Measurements from ENCODE around the gene TSPO. TPM values are rescaled to one million over a fixed set of nuclear protein-coding genes. Genes with fewer than 3 reads are reported as not detected.

Gene TSPO
- total RNA-seq, 1 experiment from 2014 or later, result 308 TPM

- Mint-ChIP-seq H3K9me3 (ENCODE audit: unreplicated experiment) (no peaks in the 10 kb centered on the region), H3K4me3 (ENCODE audit: unreplicated experiment) (no peak overlapping the region), H3K36me3 (ENCODE audit: insufficient read depth, unreplicated experiment) (peaks cover 45% of the 10 kb centered on the region), H3K27ac (ENCODE audit: low read depth, unreplicated experiment) (peak overlapping the region; percentile 19), H3K27me3 (ENCODE audit: insufficient read depth, unreplicated experiment) (no peaks in the 10 kb centered on the region), H3K4me1 (ENCODE audit: insufficient read depth, unreplicated experiment) (peaks cover 28% of the 10 kb centered on the region)
- BruUV-seq (replicated peaks), result no TSS peak
- no peak for TF ChIP-seq CTCF (IDR thresholded peaks at IDR 0.05; ENCODE audit: unreplicated experiment)
- ChIA-PET CTCF (interaction anchor here (0.6 kb wide), 1 partner anchor 22 kb away, joined by 3 read pairs; no protein-coding TSS in a partner anchor), POLR2A (interaction anchor here (0.7 to 2.5 kb wide), 2 partner anchors 14 to 16 kb away, joined by 3 to 9 read pairs; partner anchors contain the start of gene MCAT)
- intact Hi-C loops (cut with micrococcal nuclease), result no loop called here
- no peak for DNase-seq (ENCODE audit: unreplicated experiment)
Measured at GRCh38 chr22:43128928-43129424, 22.4 kb upstream of the TSPO start.

- no peaks in the 10 kb centered on the region for H3K9me3 Mint-ChIP-seq (ENCODE audit: unreplicated experiment)
- BruUV-seq (replicated peaks), result no TSS peak
- DNase-seq (ENCODE audit: unreplicated experiment), result no peak
- H3K27me3 Mint-ChIP-seq (ENCODE audit: insufficient read depth, unreplicated experiment), result no peaks in the 10 kb centered on the region
- peaks cover 53% of the 10 kb centered on the region for H3K36me3 Mint-ChIP-seq (ENCODE audit: insufficient read depth, unreplicated experiment)
- peak overlapping the region; percentile 19 for H3K27ac Mint-ChIP-seq (ENCODE audit: low read depth, unreplicated experiment)
- POLR2A ChIA-PET, result interaction anchor here (0.6 to 0.7 kb wide), 3 partner anchors 16 to 602 kb away, joined by 3 read pairs; no protein-coding TSS in a partner anchor
- H3K4me1 Mint-ChIP-seq (ENCODE audit: insufficient read depth, unreplicated experiment), result peaks cover 28% of the 10 kb centered on the region
- H3K4me3 Mint-ChIP-seq (ENCODE audit: unreplicated experiment), result no peak overlapping the region
- no peak for TF ChIP-seq CTCF (IDR thresholded peaks at IDR 0.05; ENCODE audit: unreplicated experiment)
- intact Hi-C loops (cut with micrococcal nuclease), result no loop called here
- CTCF ChIA-PET, result interaction anchor here (0.6 to 0.7 kb wide), 2 partner anchors 151 to 339 kb away, joined by 3 read pairs; no protein-coding TSS in a partner anchor
Measured at GRCh38 chr22:43129426-43130425, 21.6 kb upstream of the TSPO start.

GRCh38 chr22:43131773-43132501 lies 19.4 kb upstream of the TSPO start:
- H3K36me3 Mint-ChIP-seq (ENCODE audit: insufficient read depth, unreplicated experiment), result peaks cover 70% of the 10 kb centered on the region
- peaks cover 20% of the 10 kb centered on the region for H3K4me1 Mint-ChIP-seq (ENCODE audit: insufficient read depth, unreplicated experiment)
- ChIA-PET POLR2A (no interaction called here), CTCF (no interaction called here)
- no peak overlapping the region for H3K27ac Mint-ChIP-seq (ENCODE audit: low read depth, unreplicated experiment)
- intact Hi-C loops (cut with micrococcal nuclease), result no loop called here
- DNase-seq (ENCODE audit: unreplicated experiment), result no peak
- no peak for TF ChIP-seq CTCF (IDR thresholded peaks at IDR 0.05; ENCODE audit: unreplicated experiment)
- H3K4me3 Mint-ChIP-seq (ENCODE audit: unreplicated experiment), result no peak overlapping the region
- BruUV-seq (replicated peaks), result no TSS peak
- H3K27me3 Mint-ChIP-seq (ENCODE audit: insufficient read depth, unreplicated experiment), result no peaks in the 10 kb centered on the region
- no peaks in the 10 kb centered on the region for H3K9me3 Mint-ChIP-seq (ENCODE audit: unreplicated experiment)

GRCh38 chr22:43133401-43133800 lies 18.0 kb upstream of the TSPO start:
- intact Hi-C loops (cut with micrococcal nuclease), result no loop called here
- no peak for DNase-seq (ENCODE audit: unreplicated experiment)
- ChIA-PET CTCF (no interaction called here), POLR2A (no interaction called here)
- Mint-ChIP-seq H3K27me3 (ENCODE audit: insufficient read depth, unreplicated experiment) (no peaks in the 10 kb centered on the region), H3K9me3 (ENCODE audit: unreplicated experiment) (no peaks in the 10 kb centered on the region), H3K27ac (ENCODE audit: low read depth, unreplicated experiment) (no peak overlapping the region), H3K4me3 (ENCODE audit: unreplicated experiment) (no peak overlapping the region), H3K4me1 (ENCODE audit: insufficient read depth, unreplicated experiment) (peaks cover 9% of the 10 kb centered on the region), H3K36me3 (ENCODE audit: insufficient read depth, unreplicated experiment) (peaks cover 76% of the 10 kb centered on the region)
- no TSS peak for BruUV-seq (replicated peaks)
- no peak for TF ChIP-seq CTCF (IDR thresholded peaks at IDR 0.05; ENCODE audit: unreplicated experiment)

All from MCF 10A (cell line).